ENCODE measurements around the gene OGFOD3.

Gene OGFOD3

DNA sequence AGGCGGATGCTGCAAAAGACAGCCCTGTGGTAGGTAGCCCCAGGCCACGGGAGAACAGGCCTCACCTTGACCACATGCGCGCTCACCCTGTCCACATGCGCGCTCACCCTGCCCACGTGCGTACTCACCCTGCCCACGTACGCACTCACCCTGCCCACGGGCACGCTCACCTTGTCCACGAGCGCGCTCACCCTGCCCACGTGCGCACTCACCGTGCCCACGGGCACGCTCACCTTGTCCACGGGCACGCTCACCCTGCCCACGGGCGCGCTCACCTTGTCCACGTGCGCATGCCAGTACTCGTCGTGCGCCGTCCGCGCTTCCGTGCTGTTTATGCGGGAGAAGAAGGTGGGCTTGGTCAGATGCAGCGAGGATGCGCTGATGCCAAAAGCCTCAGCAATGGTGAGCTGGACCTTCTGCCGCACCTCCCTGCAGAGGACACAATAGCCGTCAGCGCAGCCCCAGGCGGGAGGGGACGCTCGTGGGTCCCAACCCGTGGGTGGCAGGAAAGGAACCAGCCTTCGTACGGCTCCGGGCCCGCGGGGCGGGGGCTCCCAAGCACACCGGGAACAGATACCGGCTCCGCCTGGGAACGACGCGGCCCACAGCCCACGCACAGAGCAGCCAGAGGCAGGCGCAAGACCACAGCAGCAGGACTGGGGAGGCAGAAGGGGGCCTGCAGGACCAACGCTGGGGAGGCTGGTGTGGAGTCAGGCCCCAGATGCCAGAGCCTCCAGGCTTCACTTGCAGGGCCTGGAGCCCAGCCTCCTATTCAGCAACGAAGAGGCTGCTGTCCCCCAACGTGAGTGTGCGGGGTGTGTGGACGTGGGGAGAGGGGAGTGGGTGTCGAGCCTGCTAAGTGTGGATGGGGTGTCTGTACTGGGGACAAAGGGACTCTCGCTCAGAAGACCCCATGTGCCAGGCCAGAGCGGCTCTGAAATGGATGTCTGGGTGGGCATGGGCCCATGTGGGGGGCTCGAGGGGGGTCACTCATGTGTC lies 14.4 kb downstream of the OGFOD3 start:
- no peak for DNase-seq

DNA sequence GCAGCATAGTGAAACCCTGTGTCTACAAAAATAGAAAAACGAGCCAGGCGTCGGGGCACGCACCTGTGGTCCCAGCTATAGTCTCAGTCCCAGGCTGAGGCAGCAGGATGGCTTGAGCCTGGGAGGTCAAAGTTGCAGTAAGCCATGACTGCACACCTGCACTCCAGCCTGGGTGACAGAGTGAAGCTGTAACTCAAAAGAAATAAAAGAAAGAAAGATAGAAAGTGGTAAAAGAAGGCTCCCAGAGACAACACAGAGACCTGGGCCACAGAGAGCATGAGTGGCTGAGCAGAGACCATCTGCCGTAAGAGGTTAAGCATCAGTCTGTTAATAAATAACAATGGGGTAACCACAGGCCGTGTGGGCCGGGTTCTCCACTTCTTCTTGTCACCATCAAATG lies 15.5 kb downstream of the OGFOD3 start:
- DNase-seq, result no peak

DNA sequence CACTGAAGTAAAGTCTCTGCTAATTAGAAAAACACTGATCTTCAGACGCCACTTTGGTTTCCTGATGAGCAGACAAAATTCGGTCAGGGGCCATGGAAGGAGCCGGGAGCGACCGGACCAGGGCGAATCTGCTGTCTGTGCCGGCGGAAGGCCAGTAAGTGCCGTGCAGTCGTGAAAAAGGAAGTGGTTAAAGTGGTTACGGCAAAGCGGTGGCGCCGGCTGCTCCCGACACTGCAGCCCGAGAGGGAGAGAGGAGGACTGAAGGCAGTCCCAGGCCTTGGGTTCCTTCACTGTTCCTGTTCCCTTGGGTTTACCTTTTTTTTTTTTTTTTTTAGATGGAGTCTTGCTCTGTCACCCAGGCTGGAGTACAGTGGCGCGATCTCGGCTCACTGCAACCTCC lies 17.6 kb downstream of the OGFOD3 start:
- no peak for DNase-seq

DNA sequence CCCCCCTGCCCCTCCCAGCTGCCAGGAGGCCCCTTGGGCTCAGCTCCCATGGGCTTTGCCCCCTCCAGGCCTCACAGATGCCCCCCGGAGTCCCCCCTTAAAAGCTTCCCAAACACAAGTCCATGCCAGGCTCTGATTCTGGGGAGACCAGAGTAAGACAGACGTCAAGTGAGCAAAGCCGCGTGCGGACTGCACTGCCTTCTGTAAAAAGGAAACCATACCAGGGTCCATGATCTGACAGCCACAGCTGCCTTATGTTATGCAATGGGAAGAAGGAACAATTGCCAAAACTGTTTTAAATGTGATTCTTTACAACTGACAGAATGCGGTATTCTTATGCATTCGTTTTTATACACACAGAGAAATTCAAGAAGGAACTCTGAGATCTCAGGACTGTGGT lies 18.2 kb downstream of the OGFOD3 start:
- no peak for DNase-seq

DNA sequence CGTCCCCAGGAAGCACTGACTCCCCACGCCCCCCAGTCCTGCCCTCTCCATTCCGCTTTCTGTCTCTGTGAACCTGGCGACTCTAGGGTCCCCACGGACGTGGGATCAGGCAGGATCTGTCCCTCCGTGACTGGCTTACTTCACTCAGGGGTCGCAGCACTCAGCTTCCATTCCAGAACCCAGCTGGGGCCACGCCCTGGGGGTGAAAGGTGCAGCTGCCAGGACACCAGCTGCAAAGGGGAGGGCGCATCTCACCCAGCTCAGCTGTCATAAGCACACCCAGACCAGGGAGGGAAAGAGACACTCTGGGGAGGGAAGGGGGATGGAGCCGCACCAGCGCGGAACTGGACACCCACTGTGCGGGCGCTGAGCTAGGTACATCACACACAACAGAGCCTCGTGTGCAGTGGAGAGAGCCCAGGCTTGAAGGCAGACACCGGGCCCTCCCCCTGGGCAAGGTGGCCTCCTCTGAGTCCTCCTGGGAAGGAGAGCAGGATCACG lies 18.7 kb downstream of the OGFOD3 start:
- DNase-seq, result no peak

DNA sequence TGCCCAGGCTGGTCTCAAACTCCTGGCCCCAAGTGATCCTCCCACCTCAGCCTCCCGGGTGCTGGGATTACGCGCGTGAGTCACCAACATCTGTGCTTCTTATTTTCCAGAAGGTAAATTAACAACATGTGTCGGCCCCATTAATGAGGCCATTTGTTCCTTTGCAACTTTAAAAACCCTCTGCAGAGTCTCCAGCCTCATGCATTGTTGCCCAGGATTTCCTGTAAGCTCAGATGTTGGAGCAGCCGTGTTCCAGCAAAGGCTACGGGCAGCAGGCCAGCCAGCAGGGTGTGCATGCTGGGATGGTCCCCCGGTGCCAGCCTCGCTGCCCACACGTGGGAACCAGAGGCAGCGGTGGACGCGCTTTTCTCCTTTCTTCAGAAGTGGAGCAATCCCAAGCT lies 19.3 kb downstream of the OGFOD3 start:
- DNase-seq, result no peak

DNA sequence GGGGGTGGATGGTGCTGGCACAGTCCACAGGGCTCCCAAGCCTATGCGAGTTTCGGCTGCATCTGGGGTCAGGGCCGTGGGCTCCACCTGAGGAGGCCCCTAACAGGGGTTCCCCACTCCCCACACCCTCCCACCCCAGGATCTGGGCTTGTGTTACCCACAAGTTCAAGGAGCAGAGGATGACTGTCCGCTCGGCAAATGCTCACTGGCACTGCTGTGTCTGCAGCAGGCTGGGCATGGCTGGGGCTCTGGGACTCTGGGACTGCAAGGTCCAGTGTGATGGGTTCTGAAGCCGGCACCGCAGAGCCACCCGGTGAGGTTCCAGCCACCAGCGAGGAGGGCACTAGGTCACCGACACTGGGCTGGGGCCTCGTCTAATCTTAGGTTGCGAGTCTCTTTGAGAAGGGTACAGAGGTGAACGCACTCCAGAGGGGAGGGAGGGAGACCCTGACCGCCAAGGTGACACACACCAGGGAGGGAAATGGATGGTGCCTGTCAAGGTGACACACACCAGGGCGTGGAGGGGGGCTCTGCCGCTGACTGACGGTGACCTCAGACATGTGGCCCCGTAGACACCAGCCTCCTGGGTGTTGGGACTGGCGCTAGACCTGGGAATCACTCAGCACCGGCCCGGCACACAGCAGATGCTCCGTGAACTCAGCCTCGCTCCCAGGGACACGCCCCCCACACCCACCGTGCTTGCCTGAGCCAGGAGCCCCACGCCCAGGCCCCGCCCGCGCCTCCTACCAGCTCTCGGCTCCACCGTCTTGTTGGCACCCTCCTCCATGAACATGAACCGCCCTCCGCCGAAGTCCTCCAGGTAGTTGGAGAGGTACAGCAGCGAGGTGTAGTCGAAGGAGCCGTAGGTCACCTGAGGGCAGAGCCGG lies 20.7 kb downstream of the OGFOD3 start:
- no peak for DNase-seq

DNA sequence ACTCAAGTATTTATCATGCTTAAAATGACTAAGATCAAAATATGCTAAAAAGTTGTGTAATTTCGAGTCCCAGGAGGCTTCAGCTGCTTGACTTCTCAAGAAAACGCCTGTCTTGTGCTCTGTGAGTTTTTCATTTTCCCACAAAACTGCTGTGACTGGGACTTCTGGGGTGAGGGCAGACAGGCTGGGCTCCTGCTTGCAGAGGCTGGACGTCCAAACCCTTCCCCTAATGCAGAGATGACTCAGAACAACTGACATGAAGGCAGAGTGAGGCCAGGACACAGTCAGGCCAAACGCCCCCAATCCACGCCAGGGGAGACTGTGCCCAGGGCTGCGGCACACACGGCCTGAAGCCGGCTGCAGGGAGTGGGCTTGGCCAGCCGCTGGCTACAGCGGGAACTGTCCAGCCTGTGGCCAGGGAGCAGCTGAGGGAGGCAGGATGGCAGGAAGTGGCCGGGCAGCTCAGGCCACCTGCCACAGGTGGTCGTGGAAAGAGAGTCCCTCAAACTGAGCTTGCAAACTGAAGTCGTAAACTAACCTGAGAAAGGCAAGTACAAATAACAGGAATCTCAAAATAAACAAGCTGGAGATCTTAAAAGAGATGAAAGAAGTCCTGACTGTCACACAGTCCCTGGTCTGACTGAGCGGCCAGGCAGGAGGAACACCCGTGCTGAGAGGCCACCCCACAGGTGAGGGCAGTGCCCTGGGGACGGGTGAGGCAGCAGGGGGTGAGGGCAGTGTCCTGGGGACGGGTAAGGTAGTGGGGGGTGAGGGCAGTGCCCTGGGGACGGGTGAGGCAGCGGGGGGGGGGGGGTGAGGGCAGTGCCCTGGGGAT lies 21.6 kb downstream of the OGFOD3 start:
- DNase-seq, result no peak

DNA sequence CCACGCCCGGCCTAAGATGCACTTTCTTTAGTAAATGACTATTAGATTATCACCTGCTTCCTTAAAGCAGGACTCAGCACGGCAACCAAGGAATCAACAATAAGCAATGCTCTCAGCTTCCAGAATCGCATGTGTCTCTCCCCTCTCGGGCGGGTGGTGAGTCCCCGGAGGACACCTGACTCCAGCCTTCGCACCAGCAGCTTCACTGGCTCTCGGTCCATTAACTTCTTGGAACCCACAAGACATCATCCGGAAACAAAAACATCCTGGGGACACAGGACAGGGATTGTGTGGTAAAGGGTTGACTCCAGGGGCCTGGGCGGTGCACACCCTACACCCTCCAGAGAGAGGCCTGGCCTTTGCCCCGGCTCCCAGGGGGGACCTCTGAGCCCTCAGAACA lies 24.1 kb downstream of the OGFOD3 start:
- DNase-seq, result no peak

DNA sequence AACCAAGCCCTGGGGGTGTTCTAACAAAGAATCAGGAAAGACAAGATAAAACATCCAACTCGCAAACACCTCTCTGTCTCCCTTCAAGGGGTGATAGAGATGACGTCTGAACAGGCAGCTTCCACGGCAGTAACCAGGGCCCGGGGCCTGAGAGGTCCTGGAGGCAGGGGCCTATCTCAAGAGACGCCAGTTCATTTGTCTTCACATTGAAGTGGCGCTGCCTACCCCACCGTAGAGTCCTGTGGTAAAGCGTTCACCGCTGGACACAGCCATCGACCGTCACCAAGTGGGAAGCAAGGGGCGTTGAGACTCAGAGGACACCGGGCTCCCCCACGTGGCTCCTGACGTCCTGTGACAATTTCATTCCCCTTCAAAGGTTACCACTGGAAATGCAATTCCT lies 25.4 kb downstream of the OGFOD3 start:
- no peak for DNase-seq

DNA sequence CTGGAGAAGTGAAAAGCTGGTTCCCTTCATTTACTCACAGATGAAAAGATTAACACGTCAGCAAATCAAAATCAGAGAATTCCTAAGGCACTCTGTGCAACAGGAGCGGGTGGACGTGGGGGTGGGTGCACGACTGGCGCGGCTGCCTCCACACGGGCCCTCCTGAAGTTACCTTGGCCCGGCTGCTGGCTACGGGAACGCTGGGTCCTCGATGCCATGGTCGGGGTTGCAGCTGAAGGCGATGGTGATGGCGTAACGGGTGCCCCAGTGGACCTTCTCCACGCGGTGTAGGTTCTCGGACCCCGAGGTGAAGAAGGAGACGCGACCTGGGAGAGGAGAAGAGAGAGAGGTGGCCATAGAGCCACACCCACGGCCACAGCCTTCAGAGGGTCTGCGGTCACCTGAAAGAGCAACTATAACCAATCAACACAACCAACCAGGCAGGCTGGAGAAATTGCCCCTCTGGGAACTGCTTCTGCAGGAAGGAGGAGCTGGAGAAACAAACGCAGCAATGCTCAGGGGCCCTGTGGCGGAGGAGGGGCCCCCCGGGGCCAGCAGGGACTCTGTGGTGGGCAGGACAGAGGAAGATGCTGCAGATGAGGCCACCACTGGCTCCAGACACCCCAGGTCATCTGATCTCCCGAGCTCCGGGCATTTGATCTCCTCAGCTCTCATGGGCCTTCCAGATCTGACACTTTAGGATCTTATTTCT lies 26.0 kb downstream of the OGFOD3 start:
- DNase-seq, result no peak

DNA sequence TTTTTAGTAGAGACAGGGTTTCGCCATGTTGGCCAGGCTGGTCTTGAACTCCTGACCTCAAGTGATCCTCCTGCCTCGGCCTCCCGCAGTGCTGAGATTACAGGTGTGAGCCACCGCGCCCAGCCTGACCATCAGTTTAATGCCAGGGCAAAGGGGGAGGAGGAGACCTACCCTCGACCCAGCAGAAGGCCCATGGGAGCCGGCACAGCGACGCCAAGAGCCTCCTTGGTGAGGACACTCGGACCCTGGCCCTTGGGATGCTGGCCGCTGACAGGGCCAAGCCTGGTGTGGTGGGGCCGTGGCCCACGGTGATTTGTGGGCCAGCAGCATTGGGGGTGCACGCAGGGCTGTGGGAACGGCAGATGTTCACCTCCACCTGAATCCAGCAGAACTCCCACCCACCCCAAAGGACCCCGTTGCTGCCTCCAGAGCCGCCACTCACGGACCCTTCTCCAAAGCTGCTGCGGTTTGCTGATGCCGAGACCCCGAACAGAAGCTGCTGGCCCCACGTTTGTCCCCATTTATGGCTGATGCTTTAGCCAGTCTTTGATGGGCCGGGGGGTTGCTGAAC lies 26.8 kb downstream of the OGFOD3 start:
- no peak for DNase-seq

DNA sequence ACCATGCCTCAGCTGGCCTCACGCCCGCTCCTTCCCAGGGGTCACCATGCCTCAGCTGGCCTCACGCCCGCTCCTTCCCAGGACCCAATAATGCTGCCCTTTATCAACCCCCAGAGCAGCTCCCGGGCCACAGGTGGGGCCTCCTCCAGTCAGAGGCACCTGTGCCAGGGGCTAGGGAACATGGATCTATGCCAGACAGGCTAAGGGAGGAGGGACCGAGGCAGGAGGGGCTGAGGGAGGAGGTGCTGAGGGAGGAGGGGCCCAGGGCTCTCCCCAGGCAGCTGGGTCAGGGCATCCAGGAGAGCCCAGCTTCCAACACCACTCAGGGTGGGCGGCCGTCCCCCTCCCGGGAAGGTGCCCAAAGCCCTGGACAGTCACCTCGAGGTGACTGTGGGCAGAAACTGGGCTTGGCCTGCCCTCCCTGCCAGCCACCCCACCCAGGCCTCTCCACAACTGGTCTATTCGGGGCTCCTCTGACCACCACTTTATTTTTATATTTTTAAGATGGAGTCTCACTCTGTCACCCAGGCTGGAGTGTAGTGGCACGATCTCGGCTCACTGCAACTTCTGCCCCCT lies 27.4 kb downstream of the OGFOD3 start:
- DNase-seq, result no peak

DNA sequence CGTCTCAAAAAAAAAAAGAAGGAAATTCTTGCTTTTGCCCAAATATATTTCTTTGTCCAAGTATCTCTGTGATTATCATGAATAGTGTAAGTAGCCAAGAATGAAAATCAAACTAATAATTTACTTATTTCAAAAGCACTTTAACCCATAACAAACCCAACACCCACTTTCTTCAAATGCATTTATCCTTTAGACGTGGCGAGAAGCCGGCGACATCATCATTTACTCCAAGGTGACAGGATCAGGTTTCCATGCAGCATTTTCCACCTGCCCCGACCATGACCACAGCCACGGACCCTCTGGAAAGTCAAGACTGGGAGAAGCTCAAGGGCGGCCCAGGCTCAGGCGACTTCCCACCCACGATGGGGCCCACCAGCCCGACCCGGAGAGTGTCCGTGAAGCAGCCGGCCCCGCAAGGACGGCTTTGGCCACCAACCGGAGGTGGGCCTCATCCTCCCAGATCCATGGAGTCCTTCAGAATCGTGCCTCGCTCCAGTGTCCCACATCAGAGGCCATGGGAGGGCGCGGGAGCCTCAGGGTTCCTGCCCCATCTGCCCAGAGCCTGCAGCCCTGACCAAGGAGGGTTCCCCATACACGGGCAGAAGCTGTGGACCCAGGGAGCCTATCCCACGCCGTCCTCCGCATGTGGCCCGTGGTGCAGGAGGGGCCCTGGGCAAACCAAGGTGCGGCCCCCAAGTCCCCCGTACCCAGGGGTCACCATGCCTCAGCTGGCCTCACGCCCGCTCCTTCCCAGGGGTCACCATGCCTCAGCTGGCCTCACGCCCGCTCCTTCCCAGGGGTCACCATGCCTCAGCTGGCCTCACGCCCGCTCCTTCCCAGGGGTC lies 28.1 kb downstream of the OGFOD3 start:
- DNase-seq, result no peak

DNA sequence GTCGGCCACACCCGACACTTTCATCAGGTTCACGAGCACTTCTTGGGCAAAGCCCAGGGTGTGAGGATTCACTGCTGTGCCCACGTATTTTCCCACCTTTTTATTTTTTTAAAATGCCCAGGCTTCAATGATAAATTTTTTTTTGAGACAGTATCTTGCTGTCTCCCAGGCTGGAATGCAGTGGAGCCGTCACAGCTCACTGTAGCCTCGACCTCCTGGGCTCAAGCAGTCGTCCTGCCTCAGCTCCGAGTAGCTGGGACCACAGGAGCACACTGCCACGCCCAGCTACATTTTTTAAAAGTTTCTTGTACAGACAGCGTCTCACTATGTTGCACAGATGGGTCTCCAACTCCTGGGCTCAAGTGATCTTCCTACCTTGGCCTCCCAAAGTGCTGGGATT lies 29.0 kb downstream of the OGFOD3 start:
- DNase-seq, result no peak

DNA sequence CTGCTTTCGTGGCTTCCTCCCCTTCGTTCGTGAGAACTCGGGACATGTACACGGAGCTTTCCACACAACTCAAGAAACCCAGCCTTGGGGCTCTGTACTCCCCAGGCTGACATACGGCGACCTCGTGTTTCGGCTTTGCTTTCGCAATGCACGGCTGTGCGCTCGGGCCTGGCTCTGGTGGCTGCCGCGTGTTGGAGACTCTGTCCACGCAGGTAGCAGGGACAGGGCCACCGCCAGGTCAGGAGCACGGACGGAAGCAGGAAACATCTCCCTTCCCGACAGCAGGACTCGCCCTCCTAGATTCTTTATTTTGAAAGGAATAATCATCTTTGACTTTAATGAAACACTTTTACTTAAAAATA lies 29.5 kb downstream of the OGFOD3 start:
- DNase-seq, result no peak

DNA sequence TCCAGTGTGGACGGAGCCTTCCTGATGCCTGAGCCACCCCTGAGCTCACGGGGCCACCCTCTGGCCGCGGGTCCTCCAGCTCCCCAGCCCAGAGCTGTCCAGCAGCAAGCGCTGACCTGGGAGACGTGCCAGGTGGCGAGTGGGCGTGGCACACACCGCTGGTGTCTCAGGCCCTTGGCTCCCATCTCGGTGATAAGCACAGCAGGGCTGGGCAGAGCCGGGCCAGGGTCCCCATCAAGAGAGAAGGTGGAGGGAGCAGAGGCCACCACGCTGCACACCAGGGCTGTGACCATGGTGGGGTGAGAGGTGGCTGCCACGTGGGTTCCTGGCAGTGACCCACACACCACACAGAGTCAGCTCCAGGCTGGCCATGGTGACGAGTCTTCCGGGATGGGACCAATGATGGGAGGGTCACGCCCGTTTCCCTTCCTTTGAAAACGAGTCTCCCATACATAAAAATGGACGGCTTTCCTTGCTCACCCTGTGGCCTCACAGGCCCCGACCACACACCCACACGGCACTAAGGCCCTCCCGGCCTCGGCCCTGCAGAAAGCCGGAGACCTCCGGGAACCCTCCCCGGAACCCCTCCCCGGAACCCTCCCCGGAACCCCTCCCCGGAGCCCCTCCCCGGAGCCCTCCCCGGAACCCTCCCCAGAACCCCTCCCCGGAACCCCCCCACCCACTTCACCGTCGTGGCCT lies 30.0 kb downstream of the OGFOD3 start:
- no peak for DNase-seq

DNA sequence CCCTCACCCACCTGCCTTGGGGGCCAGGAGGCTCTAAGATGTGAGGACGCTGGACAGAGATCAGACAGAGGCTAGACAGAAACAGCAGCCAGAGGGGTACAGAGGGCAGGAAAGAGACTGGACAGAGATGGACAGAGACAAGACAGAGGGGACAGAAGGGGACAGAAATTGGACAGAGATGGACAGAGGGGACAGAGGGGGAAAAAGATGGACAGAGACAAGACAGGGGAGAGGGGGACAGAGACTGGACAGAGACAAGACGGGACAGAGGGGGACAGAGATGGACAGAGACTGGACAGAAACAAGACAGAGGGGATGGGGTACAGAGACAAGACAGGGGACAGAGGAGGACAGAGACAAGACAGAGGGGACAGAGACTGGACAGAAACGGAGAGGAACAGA lies 30.7 kb downstream of the OGFOD3 start:
- no peak for DNase-seq

DNA sequence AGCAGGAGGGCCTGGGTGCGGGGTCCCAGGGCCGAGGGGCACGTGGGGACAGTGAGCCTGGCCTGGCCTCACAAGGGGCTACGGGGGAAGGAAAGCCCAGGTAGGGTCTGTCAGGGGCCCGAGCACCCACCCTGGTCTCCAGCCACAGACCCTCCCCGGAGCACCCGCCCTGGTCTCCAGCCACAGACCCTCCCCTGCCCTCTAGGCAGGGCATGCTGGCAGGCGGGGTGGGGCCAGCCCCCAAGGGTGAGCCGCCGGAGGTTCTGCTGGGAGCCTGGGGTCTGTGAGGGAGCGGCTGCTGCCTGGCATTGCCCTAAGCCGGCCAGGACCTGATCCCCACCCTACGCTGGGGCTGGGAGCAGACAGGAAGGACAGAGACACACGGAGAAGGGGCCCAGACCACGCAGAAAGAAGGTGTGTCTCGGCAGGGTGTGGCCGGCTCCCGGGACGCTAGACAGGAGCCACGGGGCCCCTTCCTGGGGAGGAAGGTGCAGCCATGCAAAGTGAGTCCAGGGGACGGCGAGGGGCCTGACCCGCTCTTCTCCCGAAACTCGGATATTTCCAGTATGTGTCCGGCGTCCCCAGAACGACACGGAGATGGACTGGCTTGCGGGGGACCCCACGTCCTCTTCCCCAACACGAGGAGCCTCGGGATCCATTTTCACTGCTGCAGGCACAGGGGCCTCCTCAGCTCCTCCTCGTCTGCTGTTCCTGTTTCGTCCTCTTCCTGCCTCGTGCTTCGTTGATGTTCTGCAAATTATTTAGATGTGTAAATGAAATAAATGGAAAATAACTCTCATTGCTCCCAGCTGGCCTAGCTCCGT lies 31.3 kb downstream of the OGFOD3 start:
- no peak for DNase-seq

All from NCI-H2171 (cell line).